GM12878 (cell line): ENCODE results near the gene KLHL20. TPM values are rescaled to one million over a fixed set of nuclear protein-coding genes. Genes with fewer than 3 reads are reported as not detected.

Experiments
- CBX3 ChIP-seq: fragments of 200-600 bp; sonication (generic); IDR thresholded peaks from 2 replicates; pipeline ENCODE4 v1.6.1; 2016; ENCODE audit warnings: low read depth, borderline replicate concordance
- ESRRA ChIP-seq: IDR thresholded peaks from 2 replicates; pipeline ENCODE4 v1.6.1; 2012; ENCODE audit warnings: mild to moderate bottlenecking, low read length, improper control_type of control experiment
- GABPA ChIP-seq: IDR thresholded peaks from 2 replicates; pipeline ENCODE4 v1.6.1; 2014; ENCODE audit warnings: antibody characterized with exemption, low read depth, mild to moderate bottlenecking, inconsistent platforms
- HDAC2 ChIP-seq: fragments of 200-600 bp; sonication (generic); IDR thresholded peaks from 2 replicates; pipeline ENCODE4 v1.6.1; 2017
- JUND ChIP-seq: IDR thresholded peaks from 2 replicates; pipeline ENCODE4 v1.6.1; 2012; ENCODE audit warnings: low read depth, mild to moderate bottlenecking, low read length, improper control_type of control experiment, moderate library complexity
- KLF5 ChIP-seq: fragments of 450-650 bp; IDR thresholded peaks from 2 replicates; pipeline ENCODE4 v1.6.1; 2014; ENCODE audit warnings: mild to moderate bottlenecking; ENCODE audit not compliant: partially characterized antibody
- PAX8 ChIP-seq: fragments of 450-650 bp; IDR thresholded peaks from 2 replicates; pipeline ENCODE4 v1.6.1; 2017; ENCODE audit warnings: mild to moderate bottlenecking, moderate library complexity
- POLR2A ChIP-seq: IDR thresholded peaks from 2 replicates; pipeline ENCODE4 v1.6.1; 2011; ENCODE audit warnings: low read depth, mild to moderate bottlenecking, low read length
- POLR2AphosphoS5 ChIP-seq: IDR thresholded peaks from 2 replicates; pipeline ENCODE4 v1.6.1; 2011; ENCODE audit warnings: mild to moderate bottlenecking, low read length, inconsistent platforms
- SMAD1 ChIP-seq: fragments of 450-650 bp; IDR thresholded peaks from 2 replicates; pipeline ENCODE4 v1.6.1; 2018; ENCODE audit warnings: mild to moderate bottlenecking, low read depth; ENCODE audit not compliant: partially characterized antibody
- SMC3 ChIP-seq: IDR thresholded peaks from 2 replicates; pipeline ENCODE4 v1.6.1; 2011; ENCODE audit warnings: low read length, improper control_type of control experiment, borderline replicate concordance
- STAT1 ChIP-seq: fragments of 450-650 bp; conservative IDR thresholded peaks from 2 replicates; pipeline ENCODE4 v1.6.1; 2014; ENCODE audit warnings: antibody characterized with exemption, mild to moderate bottlenecking
- TCF12 ChIP-seq: IDR thresholded peaks from 2 replicates; pipeline ENCODE4 v1.6.1; 2011; ENCODE audit warnings: low read depth, mild to moderate bottlenecking, low read length
- YY1 ChIP-seq: IDR thresholded peaks from 2 replicates; pipeline ENCODE4 v1.6.1; 2011; ENCODE audit warnings: low read depth, mild to moderate bottlenecking, low read length
- ZNF217 ChIP-seq: fragments of 450-650 bp; IDR thresholded peaks from 2 replicates; pipeline ENCODE4 v1.6.1; 2017; ENCODE audit warnings: antibody characterized with exemption, mild to moderate bottlenecking
- polyA plus RNA-seq, 11 experiments: library from polyadenylated mRNA; depleted of rRNA in 4 of 11; unstranded in 6 of 11; stranded (reverse) in 5 of 11; fragments of >200 nt; fragmentation: Nextera tagmentation in 4 of 11; fragmentation: Illumina TruSeq in 1 of 11; extraction: Ambion mirVana in 4 of 11; extraction: Trizol in 1 of 11; gene quantifications; 1 replicate in 1 of 11; 2 replicates in 10 of 11; pipeline versions ENCODE4 v1.2.1 to v1.2.3, GENCODE V29; 2011 to 2016; ENCODE audit warnings: inconsistent platforms in 2 of 11, missing spikeins in 2 of 11, low read depth in 1 of 11
- total RNA-seq, 4 experiments: library from RNA; depleted of rRNA in 3 of 4; stranded (reverse); fragments of >200 nt in 3 of 4; fragmentation: Illumina TruSeq in 1 of 4; extraction: Trizol in 1 of 4; gene quantifications; 2 replicates each; pipeline versions ENCODE4 v1.2.1 to v1.2.3, GENCODE V29; 2013 to 2021
- TF ChIP-seq, protein P1 (sequence below): fragments of 150-350 bp; IDR thresholded peaks from 2 replicates; pipeline ENCODE4 v1.6.1; 2014; ENCODE audit warnings: mild to moderate bottlenecking, low read depth, low read length
- TF ChIP-seq, protein P2 (sequence below): fragments of 450-650 bp; IDR thresholded peaks from 2 replicates; pipeline ENCODE4 v1.6.1; 2014; ENCODE audit warnings: mild to moderate bottlenecking
- TF ChIP-seq, protein P3 (sequence below): IDR thresholded peaks from 2 replicates; pipeline ENCODE4 v1.6.1; 2012; ENCODE audit warnings: improper control_type of control experiment, low read depth, low read length; ENCODE audit not compliant: insufficient replicate concordance
- TF ChIP-seq, protein P4 (sequence below): fragments of 450-650 bp; IDR thresholded peaks from 2 replicates; pipeline ENCODE4 v1.6.1; 2018; ENCODE audit warnings: borderline replicate concordance, mild to moderate bottlenecking; ENCODE audit not compliant: partially characterized antibody
- TF ChIP-seq, protein P5 (sequence below): fragments of 450-650 bp; IDR thresholded peaks from 2 replicates; pipeline ENCODE4 v1.6.1; 2017; ENCODE audit warnings: low read depth, mild to moderate bottlenecking, moderate library complexity

Gene KLHL20
- total and polyA plus RNA-seq, 10 of the 15 experiments (the other 5 are each of a cell fraction or from before 2014, with no cell fraction given): 3.8 to 14.0 (median 10.0) TPM

DNA sequence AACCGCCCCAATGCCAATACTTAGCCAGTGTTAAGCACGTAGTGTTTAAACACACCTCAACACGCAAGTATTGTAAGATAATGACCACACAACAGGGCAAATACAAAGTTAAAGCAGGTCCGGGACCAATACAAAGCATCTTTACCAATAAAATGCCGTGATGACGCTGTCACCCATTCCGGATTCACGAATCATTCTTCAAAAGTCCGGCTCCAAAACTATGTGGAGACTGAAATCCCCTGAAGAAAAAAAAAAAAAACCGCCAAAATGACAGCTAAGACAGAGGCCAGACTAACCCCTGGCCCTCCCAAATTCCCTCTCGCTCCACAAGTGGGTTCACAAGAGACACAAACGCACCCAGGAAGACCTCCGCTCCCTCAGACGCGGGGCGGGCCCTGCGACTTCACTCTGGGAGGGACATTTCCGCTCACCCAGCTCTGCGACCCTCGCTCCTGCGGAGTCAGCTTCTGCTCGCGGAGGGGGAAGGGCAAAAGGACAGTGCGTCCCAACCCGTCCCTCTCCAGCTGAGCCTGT is 109.1 kb downstream of the KLHL20 start (continued):
- TF ChIP-seq, protein P1, sequence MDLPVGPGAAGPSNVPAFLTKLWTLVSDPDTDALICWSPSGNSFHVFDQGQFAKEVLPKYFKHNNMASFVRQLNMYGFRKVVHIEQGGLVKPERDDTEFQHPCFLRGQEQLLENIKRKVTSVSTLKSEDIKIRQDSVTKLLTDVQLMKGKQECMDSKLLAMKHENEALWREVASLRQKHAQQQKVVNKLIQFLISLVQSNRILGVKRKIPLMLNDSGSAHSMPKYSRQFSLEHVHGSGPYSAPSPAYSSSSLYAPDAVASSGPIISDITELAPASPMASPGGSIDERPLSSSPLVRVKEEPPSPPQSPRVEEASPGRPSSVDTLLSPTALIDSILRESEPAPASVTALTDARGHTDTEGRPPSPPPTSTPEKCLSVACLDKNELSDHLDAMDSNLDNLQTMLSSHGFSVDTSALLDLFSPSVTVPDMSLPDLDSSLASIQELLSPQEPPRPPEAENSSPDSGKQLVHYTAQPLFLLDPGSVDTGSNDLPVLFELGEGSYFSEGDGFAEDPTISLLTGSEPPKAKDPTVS: no peak
- TF ChIP-seq SMC3: 0 out of 2 replicates have a peak, but pooled peaks have one; percentile 4
- TF ChIP-seq, protein P2, sequence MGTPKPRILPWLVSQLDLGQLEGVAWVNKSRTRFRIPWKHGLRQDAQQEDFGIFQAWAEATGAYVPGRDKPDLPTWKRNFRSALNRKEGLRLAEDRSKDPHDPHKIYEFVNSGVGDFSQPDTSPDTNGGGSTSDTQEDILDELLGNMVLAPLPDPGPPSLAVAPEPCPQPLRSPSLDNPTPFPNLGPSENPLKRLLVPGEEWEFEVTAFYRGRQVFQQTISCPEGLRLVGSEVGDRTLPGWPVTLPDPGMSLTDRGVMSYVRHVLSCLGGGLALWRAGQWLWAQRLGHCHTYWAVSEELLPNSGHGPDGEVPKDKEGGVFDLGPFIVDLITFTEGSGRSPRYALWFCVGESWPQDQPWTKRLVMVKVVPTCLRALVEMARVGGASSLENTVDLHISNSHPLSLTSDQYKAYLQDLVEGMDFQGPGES: no peak
- TF ChIP-seq POLR2A: peak; percentile 36; the same call in 1 of the 2 replicates
- TF ChIP-seq, protein P3, sequence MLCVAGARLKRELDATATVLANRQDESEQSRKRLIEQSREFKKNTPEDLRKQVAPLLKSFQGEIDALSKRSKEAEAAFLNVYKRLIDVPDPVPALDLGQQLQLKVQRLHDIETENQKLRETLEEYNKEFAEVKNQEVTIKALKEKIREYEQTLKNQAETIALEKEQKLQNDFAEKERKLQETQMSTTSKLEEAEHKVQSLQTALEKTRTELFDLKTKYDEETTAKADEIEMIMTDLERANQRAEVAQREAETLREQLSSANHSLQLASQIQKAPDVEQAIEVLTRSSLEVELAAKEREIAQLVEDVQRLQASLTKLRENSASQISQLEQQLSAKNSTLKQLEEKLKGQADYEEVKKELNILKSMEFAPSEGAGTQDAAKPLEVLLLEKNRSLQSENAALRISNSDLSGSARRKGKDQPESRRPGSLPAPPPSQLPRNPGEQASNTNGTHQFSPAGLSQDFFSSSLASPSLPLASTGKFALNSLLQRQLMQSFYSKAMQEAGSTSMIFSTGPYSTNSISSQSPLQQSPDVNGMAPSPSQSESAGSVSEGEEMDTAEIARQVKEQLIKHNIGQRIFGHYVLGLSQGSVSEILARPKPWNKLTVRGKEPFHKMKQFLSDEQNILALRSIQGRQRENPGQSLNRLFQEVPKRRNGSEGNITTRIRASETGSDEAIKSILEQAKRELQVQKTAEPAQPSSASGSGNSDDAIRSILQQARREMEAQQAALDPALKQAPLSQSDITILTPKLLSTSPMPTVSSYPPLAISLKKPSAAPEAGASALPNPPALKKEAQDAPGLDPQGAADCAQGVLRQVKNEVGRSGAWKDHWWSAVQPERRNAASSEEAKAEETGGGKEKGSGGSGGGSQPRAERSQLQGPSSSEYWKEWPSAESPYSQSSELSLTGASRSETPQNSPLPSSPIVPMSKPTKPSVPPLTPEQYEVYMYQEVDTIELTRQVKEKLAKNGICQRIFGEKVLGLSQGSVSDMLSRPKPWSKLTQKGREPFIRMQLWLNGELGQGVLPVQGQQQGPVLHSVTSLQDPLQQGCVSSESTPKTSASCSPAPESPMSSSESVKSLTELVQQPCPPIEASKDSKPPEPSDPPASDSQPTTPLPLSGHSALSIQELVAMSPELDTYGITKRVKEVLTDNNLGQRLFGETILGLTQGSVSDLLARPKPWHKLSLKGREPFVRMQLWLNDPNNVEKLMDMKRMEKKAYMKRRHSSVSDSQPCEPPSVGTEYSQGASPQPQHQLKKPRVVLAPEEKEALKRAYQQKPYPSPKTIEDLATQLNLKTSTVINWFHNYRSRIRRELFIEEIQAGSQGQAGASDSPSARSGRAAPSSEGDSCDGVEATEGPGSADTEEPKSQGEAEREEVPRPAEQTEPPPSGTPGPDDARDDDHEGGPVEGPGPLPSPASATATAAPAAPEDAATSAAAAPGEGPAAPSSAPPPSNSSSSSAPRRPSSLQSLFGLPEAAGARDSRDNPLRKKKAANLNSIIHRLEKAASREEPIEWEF: no peak
- no peak for TF ChIP-seq JUND
- TF ChIP-seq KLF5: no peak
- TF ChIP-seq ZNF217: no peak
- TF ChIP-seq POLR2AphosphoS5: no peak; the same call in 1 of the 2 replicates
- TF ChIP-seq STAT1: no peak
- TF ChIP-seq, protein P4, sequence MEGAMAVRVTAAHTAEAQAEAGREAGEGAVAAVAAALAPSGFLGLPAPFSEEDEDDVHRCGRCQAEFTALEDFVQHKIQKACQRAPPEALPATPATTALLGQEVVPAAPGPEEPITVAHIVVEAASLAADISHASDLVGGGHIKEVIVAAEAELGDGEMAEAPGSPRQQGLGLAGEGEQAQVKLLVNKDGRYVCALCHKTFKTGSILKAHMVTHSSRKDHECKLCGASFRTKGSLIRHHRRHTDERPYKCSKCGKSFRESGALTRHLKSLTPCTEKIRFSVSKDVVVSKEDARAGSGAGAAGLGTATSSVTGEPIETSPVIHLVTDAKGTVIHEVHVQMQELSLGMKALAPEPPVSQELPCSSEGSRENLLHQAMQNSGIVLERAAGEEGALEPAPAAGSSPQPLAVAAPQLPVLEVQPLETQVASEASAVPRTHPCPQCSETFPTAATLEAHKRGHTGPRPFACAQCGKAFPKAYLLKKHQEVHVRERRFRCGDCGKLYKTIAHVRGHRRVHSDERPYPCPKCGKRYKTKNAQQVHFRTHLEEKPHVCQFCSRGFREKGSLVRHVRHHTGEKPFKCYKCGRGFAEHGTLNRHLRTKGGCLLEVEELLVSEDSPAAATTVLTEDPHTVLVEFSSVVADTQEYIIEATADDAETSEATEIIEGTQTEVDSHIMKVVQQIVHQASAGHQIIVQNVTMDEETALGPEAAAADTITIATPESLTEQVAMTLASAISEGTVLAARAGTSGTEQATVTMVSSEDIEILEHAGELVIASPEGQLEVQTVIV: no peak
- no peak for TF ChIP-seq YY1
- no peak for TF ChIP-seq ESRRA
- TF ChIP-seq, protein P5, sequence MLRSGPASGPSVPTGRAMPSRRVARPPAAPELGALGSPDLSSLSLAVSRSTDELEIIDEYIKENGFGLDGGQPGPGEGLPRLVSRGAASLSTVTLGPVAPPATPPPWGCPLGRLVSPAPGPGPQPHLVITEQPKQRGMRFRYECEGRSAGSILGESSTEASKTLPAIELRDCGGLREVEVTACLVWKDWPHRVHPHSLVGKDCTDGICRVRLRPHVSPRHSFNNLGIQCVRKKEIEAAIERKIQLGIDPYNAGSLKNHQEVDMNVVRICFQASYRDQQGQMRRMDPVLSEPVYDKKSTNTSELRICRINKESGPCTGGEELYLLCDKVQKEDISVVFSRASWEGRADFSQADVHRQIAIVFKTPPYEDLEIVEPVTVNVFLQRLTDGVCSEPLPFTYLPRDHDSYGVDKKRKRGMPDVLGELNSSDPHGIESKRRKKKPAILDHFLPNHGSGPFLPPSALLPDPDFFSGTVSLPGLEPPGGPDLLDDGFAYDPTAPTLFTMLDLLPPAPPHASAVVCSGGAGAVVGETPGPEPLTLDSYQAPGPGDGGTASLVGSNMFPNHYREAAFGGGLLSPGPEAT: no peak
- peak; percentile 23 for TF ChIP-seq SMAD1
- no peak for TF ChIP-seq PAX8
- TF ChIP-seq TCF12: no peak
- no peak for TF ChIP-seq CBX3
- no peak; the same call in 1 of the 2 replicates for TF ChIP-seq HDAC2
- TF ChIP-seq GABPA: no peak
